ENCODE measurements around the gene YPEL5. TPM values are rescaled to one million over a fixed set of nuclear protein-coding genes. Genes with fewer than 3 reads are reported as not detected.

The YPEL5 gene
- total RNA-seq, 4 donors from 2014 or later = 53.4 to 94.2 (median 71.4) TPM

GRCh38 chr2:30150786-30151185 is 4.0 kb downstream of the YPEL5 start:
- Histone ChIP-seq H3K27me3 (no peaks in the 10 kb centered on the region), H3K4me3 (no peak overlapping the region), H3K36me3 (peaks cover 0 to 26% (median 0%) of the 10 kb centered on the region in 3 donors), H3K4me1 (peaks cover 0 to 71% (median 32%) of the 10 kb centered on the region in 4 donors), H3K27ac (no peak overlapping the region), H3K9me3 (no peaks in the 10 kb centered on the region)
- TF ChIP-seq EP300 (IDR thresholded peaks at IDR 0.05) (no peak), POLR2A (IDR thresholded peaks at IDR 0.05) (no peak)
- no peak for DNase-seq (ENCODE audit: low spot score in 2 of 2)
- 74 to 77% methylated on average over 4 of the region's 4 CpGs for WGBS, 2 donors

GRCh38 chr2:30152385-30152784 is 5.6 kb downstream of the YPEL5 start:
- WGBS, 2 donors = 92 to 100% methylated on average over 1 of the region's 1 CpG
- no peak for DNase-seq (ENCODE audit: low spot score in 2 of 2)
- Histone ChIP-seq H3K27me3 (no peaks in the 10 kb centered on the region), H3K4me3 (no peak overlapping the region), H3K4me1 (peaks cover 0 to 73% (median 32%) of the 10 kb centered on the region in 4 donors), H3K36me3 (peaks cover 0 to 42% (median 3%) of the 10 kb centered on the region in 3 donors), H3K9me3 (no peaks in the 10 kb centered on the region), H3K27ac (no peak overlapping the region)
- TF ChIP-seq CTCF (IDR thresholded peaks at IDR 0.05) (no peak), EP300 (IDR thresholded peaks at IDR 0.05) (no peak), POLR2A (IDR thresholded peaks at IDR 0.05) (no peak)

GRCh38 chr2:30155202-30155601 is 8.4 kb downstream of the YPEL5 start:
- Histone ChIP-seq H3K36me3 (peaks cover 0 to 70% (median 19%) of the 10 kb centered on the region in 3 donors), H3K4me1 (peaks cover 0 to 49% (median 10%) of the 10 kb centered on the region in 4 donors), H3K27ac (no peak overlapping the region), H3K4me3 (no peak overlapping the region), H3K9me3 (no peaks in the 10 kb centered on the region), H3K27me3 (no peaks in the 10 kb centered on the region)
- WGBS, 2 donors = 65 to 69% methylated on average over 2 of the region's 2 CpGs
- TF ChIP-seq POLR2A (IDR thresholded peaks at IDR 0.05) = no peak
- no peak for TF ChIP-seq CTCF (IDR thresholded peaks at IDR 0.05)
- TF ChIP-seq EP300 (IDR thresholded peaks at IDR 0.05) = no peak
- no peak for DNase-seq (ENCODE audit: low spot score in 2 of 2)

DNA sequence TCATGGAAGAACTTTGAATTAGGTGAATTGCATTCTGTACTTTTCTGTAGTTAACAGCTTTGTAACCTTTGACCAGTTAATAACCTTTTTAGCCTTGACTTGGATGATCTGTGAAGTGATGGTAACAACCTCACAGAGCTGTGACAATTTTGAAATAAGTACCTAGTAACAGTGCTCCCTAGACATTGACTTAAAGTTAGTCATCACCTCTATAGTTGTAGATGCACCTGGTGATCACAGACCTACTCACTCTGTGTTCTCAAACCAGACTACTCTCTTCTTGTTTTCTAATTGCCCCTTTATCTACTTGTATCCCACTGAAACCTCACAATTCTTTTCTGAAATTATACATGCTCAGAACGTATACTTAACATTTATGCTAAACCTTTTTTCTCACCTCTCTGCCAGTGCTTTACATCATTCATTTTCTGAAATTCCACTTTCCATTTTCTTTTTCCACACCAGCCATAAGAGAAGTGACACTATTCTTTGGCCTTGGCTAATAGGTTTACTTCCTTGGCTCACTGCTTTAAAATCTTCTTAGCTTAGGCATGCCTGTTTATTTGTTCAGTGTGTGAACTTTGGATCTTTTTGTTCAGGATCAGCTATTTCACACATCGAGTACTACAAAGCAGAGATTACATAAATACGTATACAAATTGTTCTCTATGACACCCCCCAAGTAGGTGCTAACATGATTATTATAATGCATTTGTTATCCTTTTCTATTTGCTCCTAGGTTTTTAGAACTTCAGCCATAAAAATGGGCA is 9.3 kb downstream of the YPEL5 start:
- WGBS, 2 donors = 66 to 67% methylated on average over 3 of the region's 3 CpGs
- no peak for DNase-seq (ENCODE audit: low spot score in 2 of 2)
- Histone ChIP-seq H3K4me1 (peaks cover 0 to 41% (median 2%) of the 10 kb centered on the region in 4 donors), H3K9me3 (no peaks in the 10 kb centered on the region), H3K4me3 (no peak overlapping the region), H3K27me3 (no peaks in the 10 kb centered on the region), H3K36me3 (peaks cover 0 to 75% (median 19%) of the 10 kb centered on the region in 3 donors), H3K27ac (no peak overlapping the region)
- TF ChIP-seq POLR2A (IDR thresholded peaks at IDR 0.05) (no peak), CTCF (IDR thresholded peaks at IDR 0.05) (no peak), EP300 (IDR thresholded peaks at IDR 0.05) (no peak)

DNA sequence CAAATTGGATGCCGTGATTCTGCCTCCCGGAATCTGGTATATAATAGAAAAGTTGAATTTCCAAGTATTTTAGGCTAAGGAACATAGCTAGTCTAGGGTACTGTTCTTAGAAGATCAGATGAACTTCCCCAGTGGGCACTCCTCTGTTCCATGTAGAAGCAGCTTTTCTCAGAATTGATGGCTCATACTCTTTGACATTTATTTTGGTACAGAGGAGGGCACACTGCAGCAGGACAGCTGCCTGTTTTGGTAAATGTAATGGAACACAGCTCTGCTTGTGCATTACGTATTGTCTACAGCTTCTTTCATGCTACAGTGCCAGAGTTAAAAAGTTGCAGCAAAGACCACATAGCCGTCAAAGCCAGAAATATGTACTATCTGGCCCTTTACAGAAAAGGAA is 10.8 kb downstream of the YPEL5 start:
- WGBS, 2 donors = 74 to 84% methylated on average over 4 of the region's 4 CpGs
- no peak for DNase-seq (ENCODE audit: low spot score in 2 of 2)
- Histone ChIP-seq H3K27ac (no peak overlapping the region), H3K36me3 (peaks cover 0 to 73% (median 19%) of the 10 kb centered on the region in 3 donors), H3K9me3 (no peaks in the 10 kb centered on the region), H3K4me3 (no peak overlapping the region), H3K4me1 (peaks cover 0 to 32% (median 2%) of the 10 kb centered on the region in 4 donors), H3K27me3 (no peaks in the 10 kb centered on the region)
- TF ChIP-seq CTCF (IDR thresholded peaks at IDR 0.05) = no peak
- TF ChIP-seq POLR2A (IDR thresholded peaks at IDR 0.05) = no peak
- no peak for TF ChIP-seq EP300 (IDR thresholded peaks at IDR 0.05)
